ENCODE data around the gene KCNMB3.

KCNMB3 gene, protein sequence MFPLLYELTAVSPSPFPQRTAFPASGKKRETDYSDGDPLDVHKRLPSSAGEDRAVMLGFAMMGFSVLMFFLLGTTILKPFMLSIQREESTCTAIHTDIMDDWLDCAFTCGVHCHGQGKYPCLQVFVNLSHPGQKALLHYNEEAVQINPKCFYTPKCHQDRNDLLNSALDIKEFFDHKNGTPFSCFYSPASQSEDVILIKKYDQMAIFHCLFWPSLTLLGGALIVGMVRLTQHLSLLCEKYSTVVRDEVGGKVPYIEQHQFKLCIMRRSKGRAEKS

DNA sequence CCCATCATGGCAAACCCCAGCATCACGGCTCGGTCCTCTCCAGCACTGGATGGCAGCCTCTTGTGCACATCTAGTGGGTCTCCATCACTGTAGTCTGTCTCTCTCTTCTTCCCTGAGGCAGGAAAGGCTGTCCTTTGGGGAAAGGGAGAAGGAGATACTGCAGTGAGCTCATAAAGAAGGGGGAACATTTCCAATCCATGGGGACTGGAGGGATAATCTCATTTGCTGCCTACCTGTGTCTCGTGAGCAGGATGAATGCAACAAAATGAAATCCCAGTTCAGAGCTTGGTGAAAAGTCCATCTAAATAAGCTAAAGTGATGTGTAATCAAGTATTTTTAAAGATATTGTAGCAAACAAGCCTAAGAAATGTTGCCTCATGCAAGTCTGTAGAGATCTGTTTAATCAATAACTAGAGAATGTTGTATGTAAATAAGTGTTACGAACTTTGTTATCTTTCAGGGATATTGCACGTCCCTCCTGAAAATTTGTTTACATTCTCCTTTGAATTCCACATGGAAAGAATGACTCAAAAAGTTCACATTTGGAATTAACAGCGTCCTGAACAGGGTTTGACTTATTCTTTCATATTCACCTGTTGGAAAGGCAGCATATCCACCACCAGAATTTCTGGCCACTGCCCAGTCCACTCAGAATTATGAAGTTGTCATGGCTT is at the start of gene KCNMB3:
KCNMB3 (minus strand) TSS at position 312 of the 674 bp plus-strand sequence; CDS start at position 188, 124 bp downstream.
- DNase-seq (ENCODE audit: low spot score) = no peak
- POLR2A ChIA-PET (ENCODE audit: low non-redundant PET) = no interaction called here
- CTCF ChIA-PET = no interaction called here
- TF ChIP-seq, protein P1, sequence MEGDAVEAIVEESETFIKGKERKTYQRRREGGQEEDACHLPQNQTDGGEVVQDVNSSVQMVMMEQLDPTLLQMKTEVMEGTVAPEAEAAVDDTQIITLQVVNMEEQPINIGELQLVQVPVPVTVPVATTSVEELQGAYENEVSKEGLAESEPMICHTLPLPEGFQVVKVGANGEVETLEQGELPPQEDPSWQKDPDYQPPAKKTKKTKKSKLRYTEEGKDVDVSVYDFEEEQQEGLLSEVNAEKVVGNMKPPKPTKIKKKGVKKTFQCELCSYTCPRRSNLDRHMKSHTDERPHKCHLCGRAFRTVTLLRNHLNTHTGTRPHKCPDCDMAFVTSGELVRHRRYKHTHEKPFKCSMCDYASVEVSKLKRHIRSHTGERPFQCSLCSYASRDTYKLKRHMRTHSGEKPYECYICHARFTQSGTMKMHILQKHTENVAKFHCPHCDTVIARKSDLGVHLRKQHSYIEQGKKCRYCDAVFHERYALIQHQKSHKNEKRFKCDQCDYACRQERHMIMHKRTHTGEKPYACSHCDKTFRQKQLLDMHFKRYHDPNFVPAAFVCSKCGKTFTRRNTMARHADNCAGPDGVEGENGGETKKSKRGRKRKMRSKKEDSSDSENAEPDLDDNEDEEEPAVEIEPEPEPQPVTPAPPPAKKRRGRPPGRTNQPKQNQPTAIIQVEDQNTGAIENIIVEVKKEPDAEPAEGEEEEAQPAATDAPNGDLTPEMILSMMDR (conservative IDR thresholded peaks at IDR 0.05; ENCODE audit: low read depth) = no peak
- no peak within 1 kb of the TSS for H3K27ac ChIP-seq

DNA sequence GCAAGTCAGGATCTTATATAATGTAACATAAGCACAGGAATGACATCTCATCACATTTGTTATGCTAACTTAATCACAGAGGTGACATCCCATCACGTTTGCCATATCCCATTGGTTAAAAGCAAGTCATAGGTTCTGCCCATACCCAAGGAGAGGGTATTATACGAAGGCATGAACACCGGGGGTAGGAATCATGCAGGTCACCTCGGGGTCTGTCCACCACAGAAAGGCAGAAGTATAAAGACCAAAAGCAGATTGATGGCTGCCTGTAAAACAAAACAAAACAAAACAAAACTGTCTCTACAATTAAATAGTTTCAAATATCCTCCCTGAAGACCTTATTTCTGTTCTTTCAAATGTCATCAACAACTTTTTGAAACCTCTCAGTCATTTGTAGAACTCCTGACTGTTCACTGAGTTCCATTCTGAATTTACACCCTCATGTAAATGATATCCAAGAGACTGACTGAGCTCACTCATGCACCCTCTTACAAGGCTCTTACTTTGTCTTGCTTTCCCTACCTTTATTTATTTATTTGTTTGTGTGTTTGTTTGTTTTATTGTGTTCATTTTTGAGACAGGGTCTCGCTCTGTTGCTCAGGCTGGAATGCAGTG is 49.2 kb upstream of the KCNMB3 start:
- CTCF ChIA-PET = interaction anchor here (0.6 kb wide), 1 partner anchor 129 kb away, joined by 4 read pairs; no protein-coding TSS in a partner anchor
- TF ChIP-seq, protein P1 (conservative IDR thresholded peaks at IDR 0.05; ENCODE audit: low read depth) = no peak
- no peak for DNase-seq (ENCODE audit: low spot score)
- POLR2A ChIA-PET (ENCODE audit: low non-redundant PET) = no interaction called here
- no peak overlapping the region for H3K27ac ChIP-seq

DNA sequence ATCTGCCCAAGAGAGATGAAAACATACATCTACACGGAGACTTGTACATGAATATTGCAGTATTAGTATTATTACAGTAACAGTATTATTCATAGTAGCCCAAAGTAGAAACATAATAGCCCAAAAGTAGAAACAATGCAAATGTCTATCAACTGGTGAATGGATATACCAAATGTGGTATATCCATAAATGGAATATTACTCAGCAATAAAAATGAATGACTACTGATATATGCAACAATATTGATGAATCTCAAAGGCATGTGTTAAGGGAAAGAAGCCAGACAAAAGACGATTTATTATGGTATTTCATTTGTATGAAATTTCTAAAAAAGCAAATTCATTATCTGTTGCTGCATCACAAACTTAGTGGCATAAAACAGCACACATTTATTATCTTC is 48.4 kb upstream of the KCNMB3 start:
- DNase-seq (ENCODE audit: low spot score) = no peak
- H3K27ac ChIP-seq = no peak overlapping the region
- ChIA-PET POLR2A (ENCODE audit: low non-redundant PET) (no interaction called here), CTCF (no interaction called here)
- TF ChIP-seq, protein P1 (conservative IDR thresholded peaks at IDR 0.05; ENCODE audit: low read depth) = no peak

DNA sequence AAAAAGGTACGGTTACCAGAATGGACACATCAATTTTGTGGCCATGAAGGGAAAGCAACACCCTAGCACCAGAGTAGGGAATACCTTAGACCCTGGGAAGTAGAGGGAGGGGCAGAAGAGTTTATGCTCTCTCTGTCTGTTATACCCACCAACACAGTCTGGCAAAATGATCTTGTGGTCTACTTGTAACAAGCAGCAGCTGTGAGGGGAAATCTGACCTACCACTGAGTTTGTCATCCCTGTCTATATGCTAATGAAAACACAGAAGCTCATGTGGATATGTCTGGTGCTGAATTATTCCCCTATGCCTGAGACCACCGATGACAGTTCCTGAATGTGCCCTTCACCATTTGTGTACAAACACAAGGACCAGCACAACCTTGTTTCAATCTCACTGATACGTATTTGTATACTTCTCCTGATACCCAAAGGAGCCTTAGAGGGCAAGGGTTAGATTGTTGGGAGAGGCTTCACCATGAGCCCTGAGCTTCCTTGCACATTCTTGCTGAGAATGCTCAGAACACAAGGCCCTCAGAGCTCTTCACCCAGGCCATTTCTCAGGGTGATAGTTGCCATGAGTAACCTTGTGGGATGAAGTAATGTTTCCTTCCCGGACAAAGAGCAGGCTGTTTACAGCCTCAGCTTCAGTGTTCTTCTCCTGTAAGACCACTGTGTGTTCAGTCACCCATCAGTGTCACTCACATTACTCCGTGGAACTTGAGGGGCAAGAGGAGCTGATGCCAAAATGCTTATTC is 47.2 kb upstream of the KCNMB3 start:
- TF ChIP-seq, protein P1 (conservative IDR thresholded peaks at IDR 0.05; ENCODE audit: low read depth) = no peak
- DNase-seq (ENCODE audit: low spot score) = no peak
- no peak overlapping the region for H3K27ac ChIP-seq
- ChIA-PET POLR2A (ENCODE audit: low non-redundant PET) (no interaction called here), CTCF (no interaction called here)

DNA sequence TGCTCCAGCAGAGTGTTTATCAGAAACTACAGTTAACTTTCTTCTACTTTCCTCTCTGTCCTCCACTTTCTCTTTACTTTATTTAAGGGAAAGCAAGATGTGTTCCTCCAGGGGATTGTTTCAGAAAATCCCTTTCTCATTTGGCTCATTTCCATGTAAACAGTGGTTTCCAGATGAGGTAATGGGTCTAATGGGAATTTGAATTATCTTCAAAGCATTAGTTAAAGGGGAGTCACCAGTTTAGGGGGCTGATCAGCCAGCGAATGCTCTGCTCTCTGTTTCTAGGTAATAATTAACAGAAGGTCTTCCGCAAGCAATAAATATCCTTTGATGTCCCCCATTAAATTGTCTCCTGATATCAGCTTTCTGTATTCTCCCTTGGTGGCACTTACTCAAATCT is 41.5 kb upstream of the KCNMB3 start:
- POLR2A ChIA-PET (ENCODE audit: low non-redundant PET) = no interaction called here
- TF ChIP-seq, protein P1 (conservative IDR thresholded peaks at IDR 0.05; ENCODE audit: low read depth) = no peak
- DNase-seq (ENCODE audit: low spot score) = no peak
- H3K27ac ChIP-seq = no peak overlapping the region
- CTCF ChIA-PET = no interaction called here

DNA sequence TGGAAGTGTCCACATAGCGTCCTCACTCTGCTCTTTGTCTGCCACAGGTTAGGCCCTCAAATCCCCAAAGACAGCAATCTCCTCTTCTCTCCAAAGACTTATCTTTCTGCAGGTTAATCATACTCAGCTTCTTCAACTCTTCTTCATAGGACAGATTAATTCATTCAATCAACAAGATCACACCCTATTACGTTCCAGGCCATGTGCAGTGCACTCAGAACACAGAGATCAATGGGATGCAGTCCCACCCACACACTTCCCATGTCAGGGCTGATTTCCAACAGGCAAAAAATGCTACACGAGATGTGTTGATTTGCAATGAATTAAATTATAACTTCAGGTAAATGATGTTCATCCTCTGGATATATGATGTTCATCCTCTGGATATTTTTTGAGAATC is 38.4 kb upstream of the KCNMB3 start:
- DNase-seq (ENCODE audit: low spot score) = no peak
- ChIA-PET CTCF (no interaction called here), POLR2A (ENCODE audit: low non-redundant PET) (no interaction called here)
- no peak overlapping the region for H3K27ac ChIP-seq
- TF ChIP-seq, protein P1 (conservative IDR thresholded peaks at IDR 0.05; ENCODE audit: low read depth) = no peak

Data from RWPE1 (cell line).